Limb (tissue), 2 donors: ENCODE data around the gene MAPK7.

Source experiments
- DNase-seq, 2 donors: peaks; one replicate each; pipeline ENCODE4 v3.0.0-alpha.2; 2016; ENCODE audit errors: extremely low spot score in 2 of 2

The MAPK7 gene

DNA sequence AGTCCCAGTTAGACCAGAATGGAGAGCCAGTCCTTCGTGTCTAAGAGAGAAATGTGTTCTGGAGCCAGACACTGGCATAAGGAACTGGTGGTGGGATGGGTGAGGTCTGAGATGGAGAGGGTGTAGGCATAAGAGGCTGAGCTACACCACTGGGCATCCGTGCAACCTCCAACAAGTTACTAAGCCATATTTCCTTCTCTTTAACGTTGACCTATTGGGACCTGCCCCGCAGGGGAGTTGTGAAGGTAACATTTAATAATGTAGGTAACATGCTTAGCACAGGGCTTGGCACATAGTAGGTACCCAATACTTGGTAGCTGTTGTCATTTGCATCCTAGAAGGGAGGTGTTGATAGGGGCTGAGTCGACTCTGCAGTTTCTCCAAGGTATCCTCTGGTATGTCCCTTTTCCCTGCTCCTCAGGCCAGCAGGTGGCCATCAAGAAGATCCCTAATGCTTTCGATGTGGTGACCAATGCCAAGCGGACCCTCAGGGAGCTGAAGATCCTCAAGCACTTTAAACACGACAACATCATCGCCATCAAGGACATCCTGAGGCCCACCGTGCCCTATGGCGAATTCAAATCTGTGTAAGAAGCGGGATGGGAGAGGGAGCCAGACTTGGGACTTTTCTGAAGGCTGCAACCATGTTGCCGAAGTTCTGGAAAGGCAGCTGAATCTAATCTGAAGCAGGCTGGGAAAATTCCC is 1.2 kb downstream of the MAPK7 start:
- no peak for DNase-seq

DNA sequence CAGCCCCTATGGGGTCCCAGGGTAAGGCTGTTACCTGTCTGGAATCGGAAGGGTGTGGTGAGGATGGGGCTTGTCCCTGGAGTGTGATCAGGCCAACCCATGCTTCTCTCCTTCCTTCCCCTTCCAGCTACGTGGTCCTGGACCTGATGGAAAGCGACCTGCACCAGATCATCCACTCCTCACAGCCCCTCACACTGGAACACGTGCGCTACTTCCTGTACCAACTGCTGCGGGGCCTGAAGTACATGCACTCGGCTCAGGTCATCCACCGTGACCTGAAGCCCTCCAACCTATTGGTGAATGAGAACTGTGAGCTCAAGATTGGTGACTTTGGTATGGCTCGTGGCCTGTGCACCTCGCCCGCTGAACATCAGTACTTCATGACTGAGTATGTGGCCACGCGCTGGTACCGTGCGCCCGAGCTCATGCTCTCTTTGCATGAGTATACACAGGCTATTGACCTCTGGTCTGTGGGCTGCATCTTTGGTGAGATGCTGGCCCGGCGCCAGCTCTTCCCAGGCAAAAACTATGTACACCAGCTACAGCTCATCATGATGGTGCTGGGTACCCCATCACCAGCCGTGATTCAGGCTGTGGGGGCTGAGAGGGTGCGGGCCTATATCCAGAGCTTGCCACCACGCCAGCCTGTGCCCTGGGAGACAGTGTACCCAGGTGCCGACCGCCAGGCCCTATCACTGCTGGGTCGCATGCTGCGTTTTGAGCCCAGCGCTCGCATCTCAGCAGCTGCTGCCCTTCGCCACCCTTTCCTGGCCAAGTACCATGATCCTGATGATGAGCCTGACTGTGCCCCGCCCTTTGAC is 2.4 kb downstream of the MAPK7 start:
- DNase-seq, result no peak

DNA sequence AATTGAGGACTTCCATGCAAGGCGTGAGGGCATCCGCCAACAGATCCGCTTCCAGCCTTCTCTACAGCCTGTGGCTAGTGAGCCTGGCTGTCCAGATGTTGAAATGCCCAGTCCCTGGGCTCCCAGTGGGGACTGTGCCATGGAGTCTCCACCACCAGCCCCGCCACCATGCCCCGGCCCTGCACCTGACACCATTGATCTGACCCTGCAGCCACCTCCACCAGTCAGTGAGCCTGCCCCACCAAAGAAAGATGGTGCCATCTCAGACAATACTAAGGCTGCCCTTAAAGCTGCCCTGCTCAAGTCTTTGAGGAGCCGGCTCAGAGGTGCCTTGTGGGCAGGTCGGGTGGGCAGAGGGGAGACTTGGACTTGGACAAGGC is 3.1 kb downstream of the MAPK7 start:
- DNase-seq, result no peak

DNA sequence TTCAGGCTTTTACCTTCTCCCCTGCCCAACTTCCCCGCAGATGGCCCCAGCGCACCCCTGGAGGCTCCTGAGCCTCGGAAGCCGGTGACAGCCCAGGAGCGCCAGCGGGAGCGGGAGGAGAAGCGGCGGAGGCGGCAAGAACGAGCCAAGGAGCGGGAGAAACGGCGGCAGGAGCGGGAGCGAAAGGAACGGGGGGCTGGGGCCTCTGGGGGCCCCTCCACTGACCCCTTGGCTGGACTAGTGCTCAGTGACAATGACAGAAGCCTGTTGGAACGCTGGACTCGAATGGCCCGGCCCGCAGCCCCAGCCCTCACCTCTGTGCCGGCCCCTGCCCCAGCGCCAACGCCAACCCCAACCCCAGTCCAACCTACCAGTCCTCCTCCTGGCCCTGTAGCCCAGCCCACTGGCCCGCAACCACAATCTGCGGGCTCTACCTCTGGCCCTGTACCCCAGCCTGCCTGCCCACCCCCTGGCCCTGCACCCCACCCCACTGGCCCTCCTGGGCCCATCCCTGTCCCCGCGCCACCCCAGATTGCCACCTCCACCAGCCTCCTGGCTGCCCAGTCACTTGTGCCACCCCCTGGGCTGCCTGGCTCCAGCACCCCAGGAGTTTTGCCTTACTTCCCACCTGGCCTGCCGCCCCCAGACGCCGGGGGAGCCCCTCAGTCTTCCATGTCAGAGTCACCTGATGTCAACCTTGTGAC is 3.6 kb downstream of the MAPK7 start:
- DNase-seq, result no peak

DNA sequence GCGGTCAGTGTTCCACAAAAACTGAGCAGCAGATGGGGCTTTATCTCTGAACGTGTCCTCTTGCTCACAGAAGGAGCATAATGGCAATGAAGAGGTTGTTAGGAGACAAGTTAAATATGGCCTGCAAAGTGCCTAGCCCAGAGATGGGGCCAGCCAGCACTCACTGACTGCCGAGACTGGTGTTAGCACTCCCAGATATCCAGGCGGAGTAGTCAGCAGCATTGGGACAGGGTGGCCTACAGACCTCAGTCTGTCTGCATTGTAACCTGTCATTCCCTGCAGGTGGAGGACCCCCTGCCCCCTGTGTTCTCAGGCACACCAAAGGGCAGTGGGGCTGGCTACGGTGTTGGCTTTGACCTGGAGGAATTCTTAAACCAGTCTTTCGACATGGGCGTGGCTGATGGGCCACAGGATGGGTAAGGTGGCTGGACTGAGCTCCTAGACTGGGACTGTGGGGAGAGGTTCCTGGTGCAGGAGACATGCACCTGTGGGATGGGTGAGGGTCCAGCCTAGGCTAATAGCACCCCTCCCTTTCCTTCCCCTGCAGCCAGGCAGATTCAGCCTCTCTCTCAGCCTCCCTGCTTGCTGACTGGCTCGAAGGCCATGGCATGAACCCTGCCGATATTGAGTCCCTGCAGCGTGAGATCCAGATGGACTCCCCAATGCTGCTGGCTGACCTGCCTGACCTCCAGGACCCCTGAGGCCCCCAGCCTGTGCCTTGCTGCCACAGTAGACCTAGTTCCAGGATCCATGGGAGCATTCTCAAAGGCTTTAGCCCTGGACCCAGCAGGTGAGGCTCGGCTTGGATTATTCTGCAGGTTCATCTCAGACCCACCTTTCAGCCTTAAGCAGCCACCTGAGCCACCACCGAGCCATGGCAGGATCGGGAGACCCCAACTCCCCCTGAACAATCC is 4.5 kb downstream of the MAPK7 start:
- no peak for DNase-seq

DNA sequence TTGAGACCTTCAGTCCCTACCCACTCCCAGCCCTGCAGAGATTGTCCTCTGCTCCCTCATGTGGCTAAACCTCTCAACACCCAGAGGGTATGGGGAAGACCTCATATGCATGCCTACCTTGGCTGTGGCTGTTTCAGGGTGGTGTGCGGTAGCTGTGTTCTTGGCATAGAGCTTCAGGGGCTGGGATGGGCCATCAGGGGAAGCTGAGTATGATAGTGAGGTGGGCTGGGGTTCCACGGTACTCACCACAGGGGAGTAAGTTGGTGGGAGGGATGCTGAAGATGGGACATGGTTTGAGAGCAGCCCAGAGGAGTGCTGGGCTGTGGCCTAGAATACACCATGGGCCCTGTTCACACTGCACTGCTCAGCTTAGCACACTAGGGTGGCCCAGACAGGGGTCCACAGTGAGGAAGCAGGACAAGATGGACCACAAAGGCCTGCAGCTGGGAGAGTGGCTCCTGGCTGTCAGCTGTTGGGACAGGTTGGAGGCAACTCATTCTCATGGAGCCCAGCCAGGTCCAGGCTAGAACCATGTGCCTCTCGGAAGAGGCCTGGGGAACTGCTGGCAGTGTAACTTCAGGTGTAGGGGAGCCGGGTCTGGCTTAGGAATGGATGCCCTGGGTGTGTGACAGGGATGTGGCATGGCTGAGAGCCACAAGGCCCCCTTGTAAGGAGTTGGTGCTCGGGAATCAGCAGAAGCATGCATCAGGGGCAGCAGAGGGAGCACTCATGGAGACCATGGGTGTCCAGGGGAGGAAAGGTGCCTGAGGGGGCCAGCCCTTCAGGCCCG is 5.6 kb downstream of the MAPK7 start:
- DNase-seq, result no peak

DNA sequence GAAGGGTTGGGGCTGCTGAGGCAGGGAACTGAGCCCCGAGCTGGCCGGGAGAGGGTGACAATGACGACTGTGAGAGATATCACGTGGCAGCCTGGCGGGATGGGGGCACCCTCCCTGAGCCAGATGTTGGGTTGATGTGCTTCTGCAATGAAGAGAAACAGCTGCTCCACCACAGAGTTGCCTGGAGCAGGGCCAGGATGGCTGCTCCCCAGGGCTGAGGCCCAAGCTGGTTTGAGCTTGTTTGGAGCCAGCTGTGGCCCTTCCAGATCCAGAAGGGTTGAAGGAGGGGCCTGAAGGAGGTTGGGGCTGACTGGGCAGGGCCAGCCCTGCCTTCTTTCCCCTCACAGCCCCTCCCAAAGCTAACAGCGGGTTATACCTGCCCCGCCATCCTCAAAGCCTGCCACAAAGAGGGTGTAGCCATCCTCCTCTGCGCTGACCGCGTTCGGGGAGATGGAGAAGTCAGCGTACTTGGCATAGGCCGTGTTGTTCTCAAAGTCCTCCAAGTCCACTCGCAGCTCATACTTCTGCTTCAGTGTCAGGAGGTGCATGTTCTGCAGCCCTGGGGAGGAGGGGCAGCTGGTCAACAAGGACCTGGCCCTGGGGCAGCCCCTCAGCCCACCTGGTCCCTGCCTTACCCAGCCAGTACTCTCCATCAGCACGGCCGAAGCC is 6.6 kb downstream of the MAPK7 start:
- peak; percentile 89 to 91 for DNase-seq

DNA sequence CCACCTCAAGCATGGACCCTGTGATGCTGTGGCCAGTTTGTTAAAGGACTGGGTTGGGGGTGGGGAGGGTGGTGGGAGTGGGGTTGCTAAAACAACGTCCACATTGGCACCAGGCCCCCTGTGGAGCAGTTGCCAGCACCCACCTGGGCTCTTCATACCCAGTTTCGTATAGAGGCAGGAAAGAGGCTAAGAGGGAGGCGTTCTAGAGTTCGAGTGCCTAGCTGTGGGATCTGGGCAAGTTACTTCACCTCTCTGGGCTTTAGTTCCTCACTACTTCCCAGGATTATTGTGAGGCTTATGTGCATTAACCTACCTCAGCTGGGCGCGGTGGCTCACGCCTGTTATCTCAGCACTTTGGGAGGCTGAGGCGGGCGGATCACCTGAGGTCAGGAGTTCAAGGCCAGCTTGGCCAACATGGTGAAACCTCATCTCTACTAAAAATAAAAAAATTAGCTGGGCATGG is 7.3 kb downstream of the MAPK7 start:
- DNase-seq, result no peak

DNA sequence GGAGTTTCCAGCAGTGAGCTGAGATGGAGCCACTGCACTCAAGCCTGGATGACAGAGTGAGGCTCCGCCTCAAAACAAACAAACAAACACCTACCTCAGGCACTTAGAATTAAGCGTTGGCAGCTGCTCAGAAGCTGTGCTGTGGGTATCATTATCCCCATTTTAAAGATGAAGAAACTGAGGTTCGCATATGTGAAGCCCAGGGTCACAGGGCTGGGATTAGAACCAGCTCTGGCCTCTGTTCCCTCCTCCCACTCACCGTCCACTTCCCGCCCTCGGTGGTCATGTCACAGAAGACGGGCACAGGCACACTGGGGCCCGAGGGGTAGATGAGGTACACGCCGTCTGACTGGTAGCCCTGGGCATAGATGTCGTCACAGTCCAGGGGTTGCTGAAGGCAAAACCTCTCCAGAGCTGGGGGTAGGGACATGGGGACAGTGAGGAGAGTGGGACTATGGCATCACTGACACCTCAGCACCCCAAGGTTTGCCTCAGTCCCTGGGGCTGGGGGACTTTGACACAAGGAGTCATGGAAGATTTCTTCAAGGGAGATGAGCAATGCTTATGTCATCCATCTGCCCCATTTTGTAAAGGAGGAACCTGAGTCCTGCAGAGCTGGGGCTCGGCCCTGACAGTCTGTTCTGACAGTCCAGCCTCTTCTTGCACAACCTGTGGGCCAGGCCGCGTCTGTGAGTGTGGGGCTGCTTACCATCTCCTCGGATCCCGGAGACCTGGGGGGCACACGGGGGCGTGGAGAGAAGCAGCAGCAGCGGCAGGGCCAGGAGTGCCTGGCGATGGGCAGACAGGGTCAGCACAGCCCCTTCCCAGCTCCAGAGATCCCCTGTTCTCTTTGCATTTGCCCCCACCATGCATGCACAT is 8.0 kb downstream of the MAPK7 start:
- DNase-seq, result no peak

DNA sequence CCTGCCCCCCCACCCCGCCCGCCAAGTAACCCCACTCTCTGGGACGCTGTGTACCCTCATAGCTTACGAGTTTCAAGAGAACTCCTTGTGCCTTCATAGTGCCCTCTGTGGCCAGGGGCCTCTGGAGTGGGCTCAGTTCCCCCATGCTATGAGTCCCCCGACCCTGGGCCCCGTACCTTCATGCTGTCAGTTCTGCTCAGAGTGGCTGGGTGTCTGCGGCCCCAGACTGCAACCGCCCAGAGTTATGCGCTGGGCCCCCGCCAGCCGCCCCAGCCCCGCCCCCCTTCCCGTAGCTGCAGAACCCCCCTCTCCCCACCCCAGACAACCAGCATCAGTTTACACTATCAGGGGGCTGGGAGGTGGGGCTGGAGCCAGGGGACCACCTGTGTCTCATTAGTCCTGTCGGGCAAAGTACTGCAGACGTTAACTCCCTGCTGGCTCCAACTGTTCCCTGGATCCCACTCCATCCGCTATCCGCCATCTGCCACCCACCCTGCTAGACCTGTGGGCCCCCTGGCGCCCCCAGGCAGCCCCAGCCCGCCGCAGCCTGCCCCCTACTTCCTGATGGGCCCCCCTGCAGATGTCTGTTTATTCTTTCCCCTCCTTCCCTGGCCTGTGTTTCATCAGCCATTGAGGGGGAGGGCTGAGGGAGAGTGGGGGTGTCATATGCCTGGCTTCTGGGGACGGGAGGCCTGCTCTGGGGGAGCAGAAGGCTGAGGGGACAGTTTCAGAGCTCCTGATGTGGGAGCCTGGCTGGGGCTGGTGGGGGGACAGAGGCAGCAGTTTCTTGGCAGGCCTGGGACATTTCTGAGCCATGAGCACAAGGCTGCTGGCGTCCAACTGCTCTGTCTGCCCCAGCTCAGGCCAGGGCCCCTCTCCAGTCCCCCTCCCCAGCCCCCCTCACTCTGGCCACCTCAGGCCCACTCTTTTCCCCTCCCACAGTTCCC is 8.9 kb downstream of the MAPK7 start, which contains the start of gene MFAP4:
TSS of gene MFAP4 (minus strand) at position 217 of the 947 bp plus-strand sequence. CDS start at position 182, 35 bp downstream.
- peak; percentile 94 for DNase-seq

DNA sequence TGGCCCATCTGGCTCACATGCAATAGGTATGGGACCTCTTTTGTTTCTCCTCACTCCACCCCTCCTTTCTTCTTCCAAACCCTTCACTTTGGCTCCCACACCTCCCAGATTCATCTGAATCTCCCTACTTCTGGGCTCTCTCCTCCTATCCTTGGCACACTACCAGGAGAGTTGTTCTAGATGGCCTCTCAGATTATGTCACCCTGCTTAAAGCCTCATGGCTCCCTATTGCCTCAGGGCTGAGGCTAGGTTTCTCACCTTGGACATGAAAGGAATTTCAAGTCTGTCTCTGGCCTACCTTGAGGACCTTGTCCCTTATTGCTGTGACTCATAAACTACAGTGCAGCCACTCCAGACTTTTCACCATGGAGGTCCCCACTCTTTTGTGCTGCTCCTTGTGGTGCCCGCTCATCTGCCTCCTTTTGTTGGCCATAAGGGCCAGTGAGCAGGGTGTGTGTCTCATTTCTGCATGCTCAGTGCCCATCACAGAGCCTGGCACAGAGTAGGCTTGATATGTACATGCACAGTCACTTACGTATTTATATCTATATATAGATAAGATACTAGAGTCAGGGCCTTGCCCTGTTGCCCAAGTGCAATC is 9.7 kb downstream of the MAPK7 start:
- DNase-seq, result no peak

DNA sequence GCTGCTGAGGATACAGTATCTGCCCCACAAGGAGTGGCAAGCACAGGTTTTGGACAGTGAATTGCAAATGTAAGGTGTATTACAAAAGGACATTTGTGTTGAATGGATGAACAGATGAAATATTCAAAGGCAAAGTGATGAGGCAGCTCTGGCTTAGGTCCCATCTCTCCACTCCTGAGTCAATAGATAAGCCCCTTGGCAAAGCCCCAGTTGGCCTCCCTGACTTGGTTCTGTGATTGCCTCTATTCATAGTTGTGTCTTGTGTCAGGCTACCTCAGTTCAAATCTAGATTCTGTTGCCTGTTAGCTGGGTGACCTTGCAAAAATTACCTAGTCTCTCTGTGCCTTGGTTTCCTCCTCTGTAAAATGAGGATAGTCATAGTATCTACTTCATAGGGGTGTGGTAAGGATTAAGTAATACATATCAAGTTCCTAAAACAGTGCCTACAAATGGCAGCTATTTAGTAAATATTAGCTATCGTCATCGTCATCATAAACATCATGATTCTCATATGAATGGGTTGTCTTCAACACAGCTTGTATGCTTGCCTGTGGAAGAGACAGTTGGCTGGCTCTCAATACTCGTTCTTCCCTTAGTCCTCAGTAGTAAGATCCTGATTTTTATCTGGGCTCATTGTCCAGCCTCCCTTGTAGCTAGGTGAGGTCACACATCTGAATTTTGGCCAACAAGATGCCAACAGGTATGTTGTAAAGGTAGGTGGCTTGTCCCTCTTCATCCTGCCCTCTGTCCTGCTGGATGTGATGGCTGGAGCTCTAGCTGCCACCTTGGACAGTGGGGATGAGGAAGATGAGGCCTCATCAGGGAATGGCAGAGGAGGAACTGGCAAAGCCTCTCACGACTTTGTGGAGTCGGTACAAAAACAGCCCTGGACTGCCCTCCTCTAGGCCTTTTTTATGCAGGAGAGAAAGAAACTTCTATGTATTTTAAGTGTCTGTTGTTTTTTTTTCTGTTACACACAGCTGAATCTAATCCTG is 10.8 kb downstream of the MAPK7 start:
- no peak for DNase-seq

DNA sequence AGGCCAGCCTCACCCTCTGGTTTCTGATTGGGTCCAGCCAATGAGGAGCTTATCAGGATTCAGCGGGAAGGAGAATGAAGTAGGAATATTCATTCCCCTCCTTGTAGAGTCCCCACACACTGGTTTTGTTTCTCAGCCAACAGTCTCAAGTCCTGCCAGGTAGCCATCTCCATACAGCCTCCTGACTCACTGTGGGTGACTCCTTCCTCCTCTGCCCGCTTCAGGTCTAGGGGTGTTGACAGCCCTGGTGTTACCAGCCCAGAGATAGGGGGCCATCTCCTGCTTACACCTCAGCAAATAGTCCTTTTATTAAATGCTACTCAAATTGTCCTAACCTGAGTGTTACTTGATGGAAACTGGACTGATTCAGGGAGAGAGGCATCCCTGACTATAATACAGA is 12.7 kb downstream of the MAPK7 start:
- no peak for DNase-seq

DNA sequence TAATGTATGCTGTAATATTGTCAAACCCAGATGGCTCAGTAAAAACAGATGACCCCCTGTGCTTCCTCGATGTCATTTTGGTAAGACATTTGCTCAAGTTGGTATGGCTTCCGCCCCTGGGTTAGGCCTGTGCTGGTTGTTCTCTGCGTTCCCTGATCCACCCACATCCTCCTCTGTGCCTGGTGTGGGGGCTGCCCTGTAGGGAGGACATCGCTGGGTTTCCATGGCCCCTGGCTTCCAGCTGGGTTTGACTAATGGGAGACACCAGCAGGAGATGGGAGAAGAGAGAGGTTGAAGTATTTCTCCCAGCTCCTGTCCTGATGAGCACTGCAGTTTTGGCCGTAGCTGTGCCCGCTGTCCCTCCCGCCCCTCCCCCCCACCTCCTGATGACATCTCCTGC is 13.1 kb downstream of the MAPK7 start:
- DNase-seq, result no peak

DNA sequence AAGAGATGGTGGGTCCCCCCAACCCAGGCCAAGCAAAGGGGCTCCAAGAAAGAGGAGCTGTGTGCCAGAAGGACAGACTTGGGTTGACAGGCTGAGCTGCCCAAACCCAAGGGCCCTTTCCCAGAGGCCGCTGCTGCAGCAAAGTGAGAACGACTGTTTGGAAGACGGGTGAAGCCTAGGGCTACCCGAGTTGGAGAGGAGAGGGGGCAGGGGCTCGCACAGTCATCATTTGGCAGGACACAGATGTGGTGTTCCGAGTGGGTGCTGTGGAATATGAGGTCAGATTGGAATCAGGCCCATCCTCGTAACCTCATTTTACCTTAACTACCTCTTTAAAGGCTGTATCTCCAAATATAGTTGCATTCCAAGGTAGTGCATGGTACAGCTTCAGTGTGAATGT is 14.0 kb downstream of the MAPK7 start:
- DNase-seq, result no peak

DNA sequence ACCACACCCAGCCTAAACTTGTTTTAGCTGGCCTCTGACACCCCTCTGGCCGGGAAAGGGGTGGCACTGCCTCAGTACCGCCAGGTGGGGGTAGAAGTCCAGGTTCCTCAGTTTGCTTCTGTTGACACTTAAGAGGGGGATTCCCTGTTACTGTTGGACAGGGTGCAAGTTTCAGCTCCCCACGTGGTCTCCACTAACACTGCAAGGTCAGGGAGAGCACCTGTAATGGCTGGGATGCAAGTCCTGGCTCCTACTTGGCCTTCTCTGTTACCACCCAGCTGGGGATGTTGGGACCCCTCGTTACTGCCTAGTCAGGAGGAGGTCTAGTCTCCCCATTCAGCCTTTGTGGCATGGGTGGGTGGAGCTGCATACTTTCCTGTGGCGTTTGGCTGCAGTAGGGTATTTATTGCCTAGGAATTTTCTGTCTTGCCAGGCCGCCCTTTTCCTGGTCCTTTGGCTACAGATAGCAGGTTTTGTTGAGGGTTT is 19.3 kb downstream of the MAPK7 start:
- no peak for DNase-seq
